HG03066 (cell line): ENCODE results near the gene LRFN4.

Experiments used
- ATAC-seq: cut with Tn5 transposase; IDR thresholded peaks from one replicate; pipeline ENCODE4 v1.9.1; 2021; ENCODE audit warnings: low read depth; ENCODE audit not compliant: unreplicated experiment

Gene LRFN4

DNA sequence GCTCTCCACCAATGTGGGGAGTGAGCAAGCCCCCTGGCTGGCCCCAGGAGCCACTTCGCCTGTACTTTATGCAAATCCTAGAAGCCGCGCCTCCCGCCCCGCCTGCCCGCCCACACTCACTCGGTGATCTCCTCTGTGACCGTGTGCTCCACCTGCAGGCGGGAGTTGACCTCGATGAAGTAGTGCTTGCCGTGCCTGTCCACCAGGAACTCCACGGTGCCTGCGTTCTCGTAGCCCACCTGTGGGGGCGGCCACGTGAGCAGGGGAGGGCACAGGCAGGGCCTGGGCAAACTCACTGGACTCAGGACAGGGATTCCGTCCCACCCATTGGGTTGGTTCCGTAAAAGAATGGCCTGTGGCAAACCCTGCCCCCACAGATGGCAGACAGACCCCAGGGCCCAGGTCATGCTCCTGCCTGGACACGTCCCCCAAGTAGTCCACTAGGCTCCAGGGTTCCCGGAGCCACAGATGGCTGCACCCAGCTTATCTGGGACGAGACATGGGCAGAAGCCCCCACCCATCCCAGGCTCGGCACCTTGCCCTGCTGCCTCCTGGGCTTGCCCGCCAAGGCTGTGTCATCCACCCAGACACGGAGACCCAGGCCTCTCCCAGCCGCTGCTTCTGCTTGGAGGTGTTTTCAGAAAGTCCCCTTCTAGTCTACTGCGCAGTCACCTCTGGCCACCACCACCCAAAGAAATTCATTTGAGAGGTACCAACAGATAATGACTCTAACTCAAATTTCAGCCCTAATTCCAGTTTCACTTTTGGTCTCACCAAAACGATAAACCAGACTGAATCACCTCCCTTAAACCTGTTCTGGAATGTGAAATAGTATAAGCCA is 12.1 kb downstream of the LRFN4 start:
- peak; percentile 75 for ATAC-seq

DNA sequence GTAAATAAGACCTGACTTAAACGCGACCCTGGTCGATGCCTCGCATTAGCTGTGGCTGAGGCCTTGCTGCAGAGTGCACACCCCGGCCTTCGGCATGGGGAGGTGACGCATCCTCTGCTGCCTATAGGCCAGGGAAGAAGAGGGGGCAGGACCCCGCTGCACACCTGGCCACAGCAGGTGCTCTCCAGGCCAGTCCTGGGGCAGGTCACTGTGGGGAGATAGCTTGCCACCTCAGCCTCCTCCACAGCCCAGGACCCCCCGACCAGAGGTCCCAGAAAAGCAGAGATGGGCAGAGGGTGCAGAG is 12.7 kb downstream of the LRFN4 start:
- ATAC-seq: no peak

DNA sequence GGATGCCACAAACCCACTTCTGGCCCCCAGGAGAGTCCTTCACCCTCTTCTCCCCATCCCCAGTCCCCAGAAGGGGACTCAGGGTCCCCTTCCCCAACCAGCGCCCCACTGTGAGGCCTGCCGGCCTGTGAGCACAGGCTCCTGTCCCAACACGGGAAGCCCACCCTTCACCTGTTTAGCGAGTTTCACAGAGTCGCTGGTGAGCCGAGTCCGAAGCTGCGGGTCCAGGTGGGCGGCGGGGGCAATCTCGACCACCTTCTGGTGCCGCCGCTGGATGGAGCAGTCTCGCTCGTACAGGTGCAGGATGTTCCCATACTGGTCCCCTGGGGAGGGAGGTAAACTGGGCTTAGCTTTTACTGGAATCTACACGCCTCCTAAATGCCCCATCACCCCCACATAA is 13.3 kb downstream of the LRFN4 start:
- ATAC-seq: no peak

DNA sequence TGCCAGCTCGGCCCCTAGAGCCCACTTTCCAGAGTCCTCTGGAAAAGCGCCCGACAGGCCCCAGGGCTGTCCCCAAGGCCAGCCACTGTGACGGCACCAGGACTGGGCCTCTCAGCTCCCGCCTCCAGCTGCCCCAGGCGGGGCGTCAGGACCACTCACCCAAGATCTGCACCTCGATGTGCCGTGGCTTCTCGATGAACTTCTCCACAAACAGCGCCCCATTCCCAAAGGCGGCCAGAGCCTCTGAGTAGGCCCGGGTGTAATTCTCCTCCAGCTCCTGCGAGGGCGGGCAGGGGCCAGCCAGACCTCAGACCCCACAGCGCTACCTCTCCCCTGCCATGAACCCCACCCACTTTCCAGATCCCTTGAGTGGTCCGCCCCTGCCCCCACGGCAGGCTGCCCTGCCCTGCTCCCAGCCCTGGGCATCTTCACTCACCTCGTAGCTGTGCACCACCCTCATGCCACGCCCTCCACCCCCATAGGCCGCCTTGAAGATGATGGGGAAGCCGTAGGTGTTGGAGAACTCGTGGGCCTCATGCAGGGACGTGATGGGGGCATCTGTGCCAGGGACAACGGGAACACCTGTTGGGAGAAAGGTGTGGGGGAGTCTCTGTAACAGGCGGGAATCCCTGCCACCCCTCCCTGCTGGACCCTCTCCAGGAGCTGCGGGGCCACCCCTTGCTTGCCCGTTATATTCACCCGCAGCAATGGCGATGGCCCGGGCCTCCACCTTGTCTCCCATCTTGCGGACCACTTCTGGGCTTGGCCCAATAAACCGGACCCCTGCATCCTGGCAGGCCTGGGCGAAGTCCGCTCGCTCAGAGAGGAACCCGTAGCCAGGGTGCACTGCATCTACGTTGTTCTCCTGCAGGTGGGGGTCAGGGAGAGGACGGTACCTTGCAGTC is 14.0 kb downstream of the LRFN4 start:
- no peak for ATAC-seq

DNA sequence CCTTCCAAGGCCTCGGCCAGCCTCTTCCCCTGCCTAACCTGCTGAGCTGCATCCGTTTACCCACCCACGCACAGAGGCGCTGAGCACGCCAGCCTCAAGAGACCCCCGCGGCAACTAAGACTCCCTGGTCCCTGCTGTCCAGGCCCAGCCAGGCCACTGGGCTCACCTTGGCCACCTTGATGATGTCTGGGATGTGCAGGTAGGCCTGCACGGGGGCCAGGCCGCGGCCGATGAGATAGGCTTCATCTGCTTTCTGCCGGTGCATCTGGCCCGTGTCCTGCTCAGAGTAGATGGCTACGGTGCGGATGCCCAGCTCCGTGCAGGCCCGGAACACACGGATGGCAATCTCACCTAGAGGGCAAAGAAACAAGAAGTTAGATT is 14.6 kb downstream of the LRFN4 start:
- ATAC-seq: no peak

DNA sequence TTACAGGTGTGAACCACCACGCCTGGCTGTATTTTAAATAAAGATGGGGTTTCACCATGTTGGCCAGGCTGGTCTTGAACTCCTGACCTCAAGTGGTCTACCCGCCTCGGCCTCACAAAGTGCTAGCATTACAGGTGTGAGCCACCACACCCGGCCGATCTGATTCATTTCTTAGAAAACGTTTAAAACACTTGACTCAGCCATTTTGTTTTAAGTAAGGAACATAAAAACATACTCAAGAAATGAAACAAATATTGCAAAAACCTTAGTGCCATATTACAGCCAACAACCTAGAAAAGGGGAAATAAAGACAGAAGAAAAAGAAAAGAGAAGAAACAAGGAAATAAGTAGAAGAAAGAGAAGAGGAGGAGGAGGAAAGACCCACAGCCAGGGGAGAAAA is 17.4 kb downstream of the LRFN4 start:
- no peak for ATAC-seq

DNA sequence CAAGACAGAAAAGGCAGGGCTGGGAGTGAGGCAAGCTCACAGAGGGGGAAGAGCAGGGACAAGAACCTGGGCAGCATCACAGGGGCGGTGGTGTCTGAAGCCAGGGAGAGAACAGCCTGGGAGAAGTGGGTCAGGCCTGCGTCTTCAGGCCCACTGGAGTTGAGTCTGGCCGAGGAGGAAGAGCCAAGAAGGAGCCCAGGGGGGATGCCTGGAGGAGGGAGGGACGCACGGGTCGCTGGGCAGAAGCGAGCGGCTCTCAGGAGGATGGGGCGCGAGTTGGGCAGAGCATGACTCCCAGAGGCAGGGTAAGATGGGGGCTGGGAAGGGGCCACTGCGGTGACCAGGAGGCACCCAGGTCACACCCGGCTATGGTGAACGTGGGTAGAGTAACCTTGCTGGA is 18.5 kb downstream of the LRFN4 start:
- ATAC-seq: no peak

DNA sequence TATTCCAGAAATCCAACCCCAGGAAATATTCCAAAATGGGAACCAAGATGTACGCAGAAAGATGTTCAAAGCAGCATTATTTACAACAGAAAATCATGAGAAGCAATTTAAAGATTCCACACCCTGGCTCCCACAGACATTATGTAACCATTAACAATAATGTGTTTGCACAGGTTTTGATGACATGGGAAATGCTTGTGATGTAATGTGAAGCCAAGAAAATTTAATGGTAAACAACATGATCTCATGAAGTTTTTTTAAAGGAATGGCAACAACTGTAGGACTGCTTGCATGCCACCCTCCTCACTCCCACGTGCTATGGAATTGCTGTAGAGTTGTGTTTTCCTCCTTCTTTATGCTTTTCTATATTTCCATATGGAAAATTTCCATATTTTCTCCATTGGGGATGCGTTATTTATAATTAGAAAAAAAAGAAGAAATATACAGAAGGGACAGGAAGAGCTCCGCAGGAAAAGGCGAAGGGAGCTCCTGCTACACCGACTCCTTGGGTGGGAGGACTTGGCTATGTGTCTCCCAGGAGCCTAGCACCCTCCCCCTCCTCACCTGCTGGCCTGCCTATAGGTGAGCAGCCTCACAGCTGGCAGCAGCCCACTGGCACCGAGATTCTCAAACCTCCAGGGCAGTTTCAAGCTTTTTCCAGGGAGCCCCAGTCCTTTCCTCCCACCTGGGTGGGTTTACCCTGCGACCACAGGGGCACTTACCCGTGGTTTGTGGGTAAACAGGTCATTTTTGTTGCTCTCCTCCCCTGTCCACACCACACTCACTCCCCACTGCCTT is 20.9 kb downstream of the LRFN4 start:
- ATAC-seq: no peak

DNA sequence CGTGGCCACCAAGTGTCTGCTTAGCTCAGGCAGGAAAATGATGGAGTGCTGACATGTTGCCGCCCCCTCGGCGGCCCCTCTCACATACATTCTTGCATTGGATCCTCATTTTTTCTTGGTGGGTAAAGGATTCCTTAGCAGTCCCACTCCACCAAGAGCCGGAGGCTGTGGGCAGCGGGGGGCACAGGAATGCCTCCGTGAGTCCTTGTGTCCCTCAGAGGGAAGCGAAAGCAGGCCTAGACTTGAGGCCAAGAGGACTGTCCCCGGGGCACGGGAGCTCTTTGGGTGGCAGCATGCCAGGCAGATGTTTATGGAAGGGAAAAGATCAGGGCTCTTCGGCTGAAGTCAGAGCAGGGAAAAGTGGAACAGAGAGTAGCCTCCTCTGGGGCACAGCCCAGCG is 21.6 kb downstream of the LRFN4 start:
- no peak for ATAC-seq

DNA sequence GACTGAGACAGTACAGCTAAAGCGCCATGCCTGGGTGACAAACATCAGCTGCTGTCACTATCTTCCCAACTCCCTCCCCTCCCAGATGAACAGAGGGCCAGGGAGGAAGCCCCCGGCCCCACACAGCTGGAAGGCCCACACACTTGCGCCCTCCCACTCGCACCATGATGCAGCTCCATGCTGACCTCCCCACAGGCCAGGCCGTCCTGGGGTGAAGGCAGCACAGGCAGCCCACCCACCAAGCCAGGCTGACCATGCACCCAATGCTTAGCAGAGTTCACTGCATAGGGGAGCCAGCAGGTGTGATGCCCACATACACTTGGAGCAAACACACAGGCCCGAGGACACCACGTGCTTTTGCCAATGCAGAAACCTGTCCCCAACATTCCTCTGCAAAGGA is 22.1 kb downstream of the LRFN4 start:
- ATAC-seq: no peak

DNA sequence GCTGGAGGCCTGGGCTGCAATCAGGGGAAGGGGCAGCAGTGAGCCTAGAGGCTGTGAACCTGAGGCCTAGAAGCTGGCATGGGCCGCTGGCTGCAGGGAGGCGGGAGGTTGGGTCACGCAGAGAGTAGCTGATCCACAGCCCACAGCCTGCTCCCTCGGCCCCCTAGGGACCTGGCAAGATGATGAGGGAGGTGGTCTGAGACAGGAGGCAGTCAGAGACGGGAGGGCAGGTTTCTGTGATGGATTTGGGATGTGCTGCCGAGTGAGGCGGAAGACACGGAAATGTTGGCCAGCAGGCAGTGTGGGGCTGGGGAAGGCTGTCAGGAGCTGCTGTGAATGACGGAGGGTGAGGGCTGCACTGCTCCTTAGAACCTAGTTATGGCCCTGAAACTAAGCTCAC is 22.7 kb downstream of the LRFN4 start:
- ATAC-seq: no peak

DNA sequence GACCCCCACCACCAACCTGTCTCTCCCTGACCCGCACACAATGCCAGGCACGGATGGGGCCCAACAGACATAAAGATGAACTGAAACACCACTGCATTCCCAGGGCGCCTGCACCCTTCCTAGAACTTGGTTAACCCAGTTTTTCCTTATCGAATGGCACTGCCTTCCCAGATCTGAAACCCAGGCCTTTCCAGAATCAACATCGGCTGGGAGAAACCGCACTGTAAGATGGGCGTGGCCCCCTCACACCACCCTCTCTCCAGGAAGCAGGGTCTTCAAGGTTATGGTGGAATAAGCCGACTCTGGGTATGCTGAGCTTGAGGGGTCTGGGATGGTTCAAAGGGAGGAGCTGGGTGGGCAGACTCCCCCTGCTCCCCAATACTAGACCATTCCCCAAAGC is 23.1 kb downstream of the LRFN4 start:
- ATAC-seq: no peak

DNA sequence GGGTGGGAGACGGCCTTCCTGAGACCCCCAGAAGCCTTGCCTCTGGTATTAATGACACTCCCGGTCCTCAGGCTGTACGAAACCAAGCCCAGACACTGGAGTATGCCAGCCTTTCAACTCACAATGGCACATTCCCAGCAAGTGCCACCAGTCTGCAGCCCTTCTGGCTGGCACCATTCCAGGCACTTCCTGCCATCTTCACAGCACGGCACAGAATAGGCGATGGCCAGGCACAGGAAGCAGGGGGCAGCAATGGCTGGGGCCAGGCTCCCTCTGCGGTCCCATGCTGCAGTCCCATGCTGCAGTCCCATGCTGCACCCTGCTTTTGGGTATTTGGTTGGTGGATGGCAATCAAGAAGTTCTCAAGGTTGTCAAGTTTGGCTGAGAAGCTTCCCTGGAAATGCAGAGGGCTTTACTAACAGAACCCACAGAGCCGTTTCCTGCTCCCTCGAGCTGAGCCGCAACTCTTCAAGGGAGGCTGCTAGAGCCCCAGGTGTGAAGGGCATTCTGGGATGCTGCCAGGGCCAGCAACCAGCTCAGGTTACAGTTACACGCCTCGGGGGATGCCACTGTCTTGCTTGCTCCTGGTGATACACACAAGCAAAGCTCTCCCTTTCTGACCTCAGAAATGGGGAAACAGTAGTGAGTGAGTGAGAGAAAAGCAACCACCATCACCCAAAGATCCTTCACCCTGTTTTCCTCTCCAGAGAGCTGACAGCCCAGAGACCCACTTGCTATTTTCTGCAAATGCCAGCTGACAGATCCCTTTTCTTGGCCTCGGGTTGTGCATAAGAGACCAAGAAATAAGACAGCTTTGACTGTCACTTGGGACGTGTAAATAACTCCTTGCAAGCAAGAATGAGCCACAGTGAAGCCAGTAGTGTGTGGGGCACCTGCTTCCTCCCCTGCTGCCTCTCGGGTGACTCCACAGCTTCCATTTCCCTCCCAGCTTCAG is 23.9 kb downstream of the LRFN4 start:
- no peak for ATAC-seq

DNA sequence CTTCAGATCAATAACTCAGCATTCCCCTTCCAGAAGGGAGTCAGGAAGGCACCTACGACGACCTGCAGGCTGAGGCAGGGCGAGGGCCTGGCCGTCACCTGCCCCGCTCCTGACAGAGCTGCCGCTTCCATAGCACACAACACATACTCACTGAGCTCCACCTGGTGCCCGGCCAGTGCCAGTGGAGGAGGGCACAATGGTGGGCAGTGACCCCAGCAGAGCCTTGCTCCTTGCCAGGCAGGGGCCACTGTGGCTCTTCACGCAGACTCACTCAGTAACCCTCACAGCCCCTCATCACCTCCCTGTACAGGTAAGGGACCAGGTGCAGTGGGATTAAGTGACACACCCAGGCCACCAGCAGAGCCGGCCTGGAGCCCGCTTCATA is 24.6 kb downstream of the LRFN4 start:
- no peak for ATAC-seq

DNA sequence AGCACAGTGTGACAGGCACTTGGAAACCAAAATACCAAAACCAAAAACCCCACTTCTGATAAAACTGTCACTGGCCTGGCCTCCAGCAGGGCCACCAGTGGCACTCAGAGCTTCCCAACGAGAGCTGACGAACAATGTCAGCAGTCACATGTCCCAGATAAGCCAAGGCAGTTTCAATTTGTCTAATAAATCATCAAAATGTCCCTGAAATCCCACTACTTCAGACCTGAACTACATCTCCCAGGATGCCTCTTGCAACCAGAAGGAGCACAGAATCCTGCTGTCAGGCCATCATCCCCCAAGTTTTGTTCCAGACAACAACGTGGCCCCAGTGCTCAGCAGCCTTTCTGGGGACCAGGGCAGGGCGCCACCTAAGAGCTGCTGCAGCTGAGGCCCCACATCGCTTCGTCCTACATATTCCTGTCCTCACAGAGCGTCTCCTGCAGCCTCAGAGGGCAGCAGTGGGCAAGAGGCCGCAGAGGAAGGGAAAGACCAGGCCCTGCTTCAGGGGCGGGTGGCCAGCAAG is 25.1 kb downstream of the LRFN4 start:
- ATAC-seq: no peak

DNA sequence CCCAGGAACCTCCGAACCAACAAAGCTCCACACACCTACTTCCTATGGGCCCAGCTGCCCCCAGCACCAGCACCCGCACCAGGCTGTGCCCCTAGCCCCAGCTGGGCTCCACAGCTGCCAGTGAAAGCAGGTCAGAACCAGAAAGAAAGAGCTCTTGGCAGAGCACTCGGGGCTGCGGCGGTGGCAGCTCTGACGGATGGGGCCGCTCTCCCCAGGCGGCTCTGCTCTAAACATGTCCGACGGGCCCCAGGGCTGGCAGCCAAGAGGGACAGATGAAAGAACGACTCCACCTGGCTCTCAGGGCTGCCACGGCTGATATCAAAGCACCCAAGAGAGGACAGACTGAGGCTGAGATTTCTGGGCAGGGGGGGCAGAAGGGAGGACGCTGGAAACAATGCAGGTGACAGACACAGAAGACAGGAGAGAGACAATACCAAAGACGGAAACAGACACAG is 25.7 kb downstream of the LRFN4 start:
- ATAC-seq: no peak

DNA sequence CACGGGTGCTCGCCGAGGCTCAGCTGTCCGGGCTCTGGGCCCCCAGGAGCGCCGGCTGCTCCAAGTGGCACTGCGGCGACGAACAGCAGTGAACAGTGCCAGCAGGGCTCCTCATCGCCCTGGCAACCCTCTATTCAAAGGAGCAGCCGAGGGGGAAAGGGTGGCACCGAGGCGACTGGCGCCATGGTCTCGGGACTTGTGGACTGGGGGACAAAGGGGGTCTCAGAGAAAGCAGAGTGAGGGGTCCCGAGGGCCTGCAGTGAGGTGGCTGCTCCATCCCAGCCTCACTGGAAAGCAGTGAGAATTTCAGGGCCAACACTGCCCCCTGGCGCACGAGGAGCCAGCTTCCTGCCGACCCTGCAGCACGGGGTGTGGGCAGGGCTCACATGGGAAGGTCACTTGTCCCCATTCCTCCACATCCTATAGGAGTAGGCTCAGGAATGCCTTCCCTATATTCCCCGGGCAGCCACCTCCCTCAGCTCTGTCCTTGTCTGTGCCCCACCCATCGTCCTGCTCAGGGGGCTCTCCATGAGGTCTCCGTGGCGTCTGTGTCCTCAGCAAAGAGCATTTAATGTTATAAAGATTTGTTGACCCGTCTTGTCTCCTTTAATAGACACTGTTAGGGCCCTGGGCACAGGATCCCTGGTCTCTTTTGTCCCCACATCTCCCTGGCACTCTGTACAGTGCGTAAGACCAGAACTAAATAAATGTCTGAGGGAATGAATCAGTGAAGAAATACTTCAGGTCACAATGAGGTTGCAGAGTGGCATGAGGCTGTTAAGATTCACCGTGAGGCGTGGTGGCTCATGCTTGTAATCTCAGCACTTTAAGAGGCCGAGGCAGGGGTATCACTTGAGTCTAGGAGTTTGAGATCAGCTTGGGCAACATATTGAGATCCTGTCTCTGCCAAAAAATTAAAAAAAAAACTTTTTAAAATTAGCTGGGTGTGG is 26.4 kb downstream of the LRFN4 start:
- ATAC-seq: no peak

DNA sequence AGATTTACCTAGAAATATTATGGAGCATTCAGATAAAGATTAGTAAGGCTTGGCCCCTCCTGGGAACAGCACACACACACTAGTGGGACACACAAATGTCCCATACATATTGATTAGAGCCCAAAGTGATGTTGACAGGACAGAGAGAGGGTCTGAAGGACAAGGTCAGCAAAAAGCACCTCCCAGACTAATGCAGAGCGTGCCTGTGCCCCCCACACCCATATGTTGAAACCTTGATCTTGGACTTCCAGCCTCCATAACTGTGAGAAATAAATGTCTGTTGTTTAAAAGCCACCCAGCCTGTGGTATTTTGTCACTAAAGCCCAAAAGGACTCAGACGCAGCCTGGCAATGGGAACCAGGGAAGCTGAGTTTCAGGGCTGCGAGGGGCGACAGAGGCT is 27.6 kb downstream of the LRFN4 start:
- ATAC-seq: no peak

DNA sequence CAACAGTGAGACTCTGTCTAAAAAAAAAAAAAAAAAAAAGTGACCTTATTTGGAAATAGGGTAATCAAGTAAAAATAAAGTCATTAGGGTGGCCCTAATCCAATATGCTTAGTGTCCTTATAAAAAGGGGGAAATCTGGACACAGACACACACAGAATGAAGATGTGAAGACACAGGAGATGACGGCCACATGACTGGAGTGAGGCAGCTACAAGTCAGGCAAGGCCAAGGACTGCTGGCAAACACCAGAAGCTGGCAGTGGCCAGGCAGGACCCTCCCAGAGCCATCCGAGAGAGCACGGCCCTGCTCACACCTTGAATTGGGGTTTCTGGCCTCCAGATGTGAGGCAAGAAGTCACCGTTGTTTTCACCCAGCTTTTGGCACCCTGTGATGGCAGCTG is 28.6 kb downstream of the LRFN4 start:
- ATAC-seq: no peak
